ENCODE data around the gene C16orf90. TPM values are rescaled to one million over a fixed set of nuclear protein-coding genes. Genes with fewer than 3 reads are reported as not detected.

C16orf90 gene
- total RNA-seq, 1 donor from 2014 or later: not detected

- no peak overlapping the region for H3K4me3 ChIP-seq
- peaks cover 4% of the 10 kb centered on the region for H3K27me3 Mint-ChIP-seq (ENCODE audit: insufficient read depth, low read depth)
- peaks cover 16% of the 10 kb centered on the region for H4K20me1 ChIP-seq (ENCODE audit: low read depth)
- H3K27ac ChIP-seq: no peak overlapping the region
- H3K36me3 ChIP-seq: no peaks in the 10 kb centered on the region
- H3K79me2 ChIP-seq (ENCODE audit: low read depth): peaks cover 100% of the 10 kb centered on the region
- peaks cover 21% of the 10 kb centered on the region for H3K36me3 Mint-ChIP-seq
- peaks cover 25% of the 10 kb centered on the region for H3K4me1 Mint-ChIP-seq
- no peak overlapping the region for H3K4me3 Mint-ChIP-seq
- H3K9me3 Mint-ChIP-seq: peaks cover 2% of the 10 kb centered on the region
- peaks cover 5% of the 10 kb centered on the region for H3F3A ChIP-seq (ENCODE audit: low read depth)
- no peak overlapping the region for H3K4me2 ChIP-seq
- H3K9ac ChIP-seq: no peak overlapping the region
- H2AFZ ChIP-seq (replicated peaks): no peak overlapping the region
- TF ChIP-seq EZH2 (IDR thresholded peaks at IDR 0.05): no peak
- TF ChIP-seq EZH2phosphoT487 (IDR thresholded peaks at IDR 0.05): no peak
- TF ChIP-seq CTCF (IDR thresholded peaks at IDR 0.05): no peak
- H3K4me1 ChIP-seq: peaks cover 12% of the 10 kb centered on the region
- no peak for DNase-seq (ENCODE audit: low spot score)
- no peaks in the 10 kb centered on the region for H3K9me3 ChIP-seq (ENCODE audit: low read depth)
- H3K27ac Mint-ChIP-seq: peak overlapping the region; percentile 42
- no peaks in the 10 kb centered on the region for H3K27me3 ChIP-seq
Observed at GRCh38 chr16:3467182-3467581, 28.1 kb downstream of the C16orf90 start.

GRCh38 chr16:3465911-3466584 is 29.2 kb downstream of the C16orf90 start:
- no peak for DNase-seq (ENCODE audit: low spot score)
- H3F3A ChIP-seq (ENCODE audit: low read depth): peaks cover 7% of the 10 kb centered on the region
- H3K4me1 Mint-ChIP-seq: peaks cover 34% of the 10 kb centered on the region
- no peak overlapping the region for H3K4me3 Mint-ChIP-seq
- H3K36me3 Mint-ChIP-seq: peaks cover 20% of the 10 kb centered on the region
- no peak overlapping the region for H3K9ac ChIP-seq
- H3K9me3 ChIP-seq (ENCODE audit: low read depth): no peaks in the 10 kb centered on the region
- H3K4me3 ChIP-seq: no peak overlapping the region
- no peak overlapping the region for H3K27ac Mint-ChIP-seq
- peaks cover 28% of the 10 kb centered on the region for H4K20me1 ChIP-seq (ENCODE audit: low read depth)
- TF ChIP-seq EZH2 (IDR thresholded peaks at IDR 0.05) (no peak), CTCF (IDR thresholded peaks at IDR 0.05) (no peak)
- H2AFZ ChIP-seq (replicated peaks): no peak overlapping the region
- H3K79me2 ChIP-seq (ENCODE audit: low read depth): peaks cover 100% of the 10 kb centered on the region
- H3K9me3 Mint-ChIP-seq: peaks cover 2% of the 10 kb centered on the region
- H3K27me3 ChIP-seq: no peaks in the 10 kb centered on the region
- peaks cover 4% of the 10 kb centered on the region for H3K27me3 Mint-ChIP-seq (ENCODE audit: insufficient read depth, low read depth)
- no peak overlapping the region for H3K27ac ChIP-seq
- peaks cover 19% of the 10 kb centered on the region for H3K4me1 ChIP-seq
- no peak overlapping the region for H3K4me2 ChIP-seq
- no peaks in the 10 kb centered on the region for H3K36me3 ChIP-seq

- no peaks in the 10 kb centered on the region for H3K27me3 ChIP-seq
- H3K4me1 ChIP-seq: peaks cover 27% of the 10 kb centered on the region
- H3K79me2 ChIP-seq (ENCODE audit: low read depth): peaks cover 100% of the 10 kb centered on the region
- peaks cover 2% of the 10 kb centered on the region for H3K9me3 Mint-ChIP-seq
- no peak for DNase-seq (ENCODE audit: low spot score)
- peaks cover 41% of the 10 kb centered on the region for H3K4me1 Mint-ChIP-seq
- TF ChIP-seq EZH2phosphoT487 (IDR thresholded peaks at IDR 0.05) (no peak), CTCF (IDR thresholded peaks at IDR 0.05) (no peak), EZH2 (IDR thresholded peaks at IDR 0.05) (no peak)
- peak overlapping the region; percentile 41 for H3K4me3 Mint-ChIP-seq
- H3K27ac ChIP-seq: no peak overlapping the region
- H4K20me1 ChIP-seq (ENCODE audit: low read depth): peaks cover 35% of the 10 kb centered on the region
- H3K27ac Mint-ChIP-seq: no peak overlapping the region
- peaks cover 6% of the 10 kb centered on the region for H3K27me3 Mint-ChIP-seq (ENCODE audit: insufficient read depth, low read depth)
- no peak overlapping the region for H3K4me3 ChIP-seq
- H3K4me2 ChIP-seq: no peak overlapping the region
- peaks cover 16% of the 10 kb centered on the region for H3K36me3 Mint-ChIP-seq
- H3F3A ChIP-seq (ENCODE audit: low read depth): peaks cover 7% of the 10 kb centered on the region
- H2AFZ ChIP-seq (replicated peaks): no peak overlapping the region
- no peaks in the 10 kb centered on the region for H3K9me3 ChIP-seq (ENCODE audit: low read depth)
- H3K9ac ChIP-seq: no peak overlapping the region
- H3K36me3 ChIP-seq: no peaks in the 10 kb centered on the region
Observed at GRCh38 chr16:3465301-3465700, 30.0 kb downstream of the C16orf90 start.

All from neural progenitor cell (in vitro differentiated cells).